CD4-positive, alpha-beta T cell treated with Interleukin-17A for 4 hours (primary cell): Measurements from ENCODE around the gene TTLL1.

Experiments used
- DNase-seq: peaks from one replicate; pipeline ENCODE4 v3.0.0-alpha.2; 2020; ENCODE audit warnings: mixed read lengths

Gene TTLL1

DNA sequence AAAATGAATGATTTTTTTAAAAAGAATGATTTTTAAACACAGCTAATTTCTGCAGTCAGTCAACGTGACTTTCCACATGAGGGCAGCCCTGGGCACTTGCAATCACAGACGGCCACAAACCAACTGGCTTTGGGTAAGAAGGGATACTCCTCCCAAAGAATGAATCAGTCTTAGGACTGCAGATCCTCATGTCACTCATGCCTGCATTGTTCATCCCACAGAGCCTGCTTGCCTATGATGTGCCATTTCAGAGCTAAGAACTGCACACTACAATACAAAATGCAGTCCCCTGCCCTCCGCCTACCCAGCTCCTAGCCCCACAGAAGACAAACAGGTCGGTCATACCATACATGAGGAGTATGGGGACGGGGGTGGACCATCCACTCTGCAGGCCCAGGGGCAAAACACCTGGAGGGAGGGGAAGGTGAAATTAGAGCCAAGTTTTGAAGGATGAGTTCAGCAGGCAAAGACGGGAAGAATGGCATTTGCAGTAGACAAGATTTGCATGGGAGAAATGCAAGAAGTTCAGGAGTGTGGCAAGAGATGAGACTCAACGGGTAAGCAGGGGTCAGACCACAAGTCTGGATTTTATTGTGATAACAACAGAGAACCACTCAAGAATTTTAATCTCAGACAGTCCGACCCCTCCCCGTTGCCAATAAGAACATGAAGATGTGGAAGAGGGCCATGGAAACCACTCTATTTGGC, 98.9 kb downstream of the TTLL1 start:
- DNase-seq: no peak
